T1000 (cell line): ENCODE data around the gene UTF1.
"Not testable (repeated sequence)": the region's sequence is repeated elsewhere in the genome, so short reads cannot be mapped to it uniquely, and the experiment has no call there.

Experiments used
- DNase-seq: peaks from one replicate; lab custom pipeline; 2025; ENCODE audit warnings: mixed read lengths; lab: John Stamatoyannopoulos, UW

The UTF1 gene

GRCh38 chr10:133265052-133265451, 35.0 kb downstream of the UTF1 start:
- DNase-seq, result not testable (repeated sequence)

- DNase-seq, result no peak
Observed at GRCh38 chr10:133266056-133266795, 36.2 kb downstream of the UTF1 start.

DNA sequence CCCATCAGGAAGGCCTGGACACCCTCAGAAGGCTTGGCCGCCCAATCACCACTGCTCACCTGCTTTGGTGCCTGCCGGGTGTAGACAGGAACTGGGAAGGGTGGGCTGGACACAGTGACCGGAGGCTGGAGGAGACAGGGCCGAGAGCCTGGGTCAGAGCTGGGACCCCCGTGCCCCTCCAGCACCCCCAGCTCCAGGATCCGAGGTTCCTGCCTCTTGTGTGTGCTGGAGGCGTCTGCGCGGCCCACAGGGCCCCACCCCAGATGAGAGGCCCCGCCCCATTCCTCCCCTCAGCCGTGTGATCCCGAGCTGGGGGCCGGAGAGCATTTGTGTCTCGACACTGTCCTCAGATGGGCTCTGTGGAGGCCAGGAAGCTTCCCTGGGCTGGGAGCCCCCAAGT, 37.3 kb downstream of the UTF1 start:
- DNase-seq, result no peak

- no peak for DNase-seq
Observed at GRCh38 chr10:133267829-133268228, 37.8 kb downstream of the UTF1 start.

GRCh38 chr10:133268532-133268931, 38.5 kb downstream of the UTF1 start:
- no peak for DNase-seq

GRCh38 chr10:133269367-133269766, 39.4 kb downstream of the UTF1 start:
- DNase-seq, result no peak

- no peak for DNase-seq
Observed at GRCh38 chr10:133270204-133270603, 40.2 kb downstream of the UTF1 start.

- DNase-seq, result no peak
Observed at GRCh38 chr10:133270773-133271297, 40.8 kb downstream of the UTF1 start.

DNA sequence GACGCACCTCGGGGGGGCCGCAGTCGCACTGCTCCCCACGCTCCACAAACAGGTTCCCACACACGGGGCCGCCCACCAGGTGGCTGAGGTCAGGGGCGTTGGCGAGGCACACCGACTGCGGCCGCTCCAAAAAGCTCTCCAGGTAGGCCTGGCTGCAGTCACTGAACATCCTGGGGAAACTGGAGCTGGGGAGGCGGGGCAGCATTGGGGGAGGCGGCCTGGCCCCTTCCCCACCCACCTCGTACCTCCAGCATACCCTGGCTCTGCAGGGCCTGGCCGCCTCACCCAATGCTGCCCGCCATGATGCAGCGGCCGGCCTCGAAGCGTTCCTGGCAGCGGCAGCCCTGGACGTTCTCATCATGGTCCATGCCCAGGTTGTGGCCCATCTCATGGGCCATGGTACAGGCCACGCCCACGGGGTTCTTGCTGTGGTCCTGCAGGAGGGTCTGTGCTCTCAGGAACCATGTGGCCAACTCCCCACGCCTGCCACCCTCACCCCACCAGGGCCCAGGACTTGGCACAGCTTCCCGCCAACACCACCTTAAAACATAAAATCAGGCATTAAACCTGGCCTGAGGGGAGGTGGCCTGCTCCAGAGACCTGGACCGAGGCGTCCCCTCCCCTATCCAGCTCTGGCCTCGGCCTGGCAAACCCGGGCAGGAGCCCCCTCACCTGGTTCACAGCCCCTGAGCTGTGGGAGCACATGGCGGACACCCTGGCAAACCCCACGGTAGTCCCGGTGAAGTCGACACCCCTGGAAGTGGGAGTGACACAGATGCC, 41.7 kb downstream of the UTF1 start:
- DNase-seq, result no peak

DNA sequence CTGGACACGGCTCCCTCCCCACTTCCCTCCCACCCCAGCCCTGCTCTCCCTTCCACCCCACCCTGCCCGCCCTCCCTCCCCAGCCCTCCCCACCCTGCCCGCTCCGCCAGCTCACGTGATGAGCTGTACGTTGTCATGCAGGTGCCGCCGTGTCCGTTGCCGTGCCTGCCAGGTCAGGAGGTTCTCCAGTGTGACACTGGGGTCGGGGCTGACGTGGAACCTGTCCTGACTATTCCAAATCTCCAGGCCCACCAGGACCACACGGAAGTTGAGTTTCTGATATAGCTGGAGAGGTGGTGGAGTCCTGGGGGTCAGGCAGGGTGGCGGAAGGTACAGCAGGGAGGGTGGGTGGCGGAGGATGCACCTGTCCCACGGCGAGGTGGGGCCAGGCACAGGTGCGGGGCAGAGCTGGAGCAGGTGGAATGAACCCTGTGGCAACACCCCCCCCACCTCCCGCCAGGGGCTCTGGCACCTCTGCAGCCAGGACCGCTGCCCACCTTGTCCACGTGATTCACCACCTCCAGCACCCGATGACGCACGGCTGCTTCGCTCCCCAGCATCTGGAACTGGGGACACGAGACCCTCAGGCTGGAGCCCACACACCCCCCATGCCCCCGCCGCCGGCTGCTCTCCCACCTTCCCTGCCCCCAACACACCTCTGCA, 42.4 kb downstream of the UTF1 start:
- DNase-seq, result no peak

DNA sequence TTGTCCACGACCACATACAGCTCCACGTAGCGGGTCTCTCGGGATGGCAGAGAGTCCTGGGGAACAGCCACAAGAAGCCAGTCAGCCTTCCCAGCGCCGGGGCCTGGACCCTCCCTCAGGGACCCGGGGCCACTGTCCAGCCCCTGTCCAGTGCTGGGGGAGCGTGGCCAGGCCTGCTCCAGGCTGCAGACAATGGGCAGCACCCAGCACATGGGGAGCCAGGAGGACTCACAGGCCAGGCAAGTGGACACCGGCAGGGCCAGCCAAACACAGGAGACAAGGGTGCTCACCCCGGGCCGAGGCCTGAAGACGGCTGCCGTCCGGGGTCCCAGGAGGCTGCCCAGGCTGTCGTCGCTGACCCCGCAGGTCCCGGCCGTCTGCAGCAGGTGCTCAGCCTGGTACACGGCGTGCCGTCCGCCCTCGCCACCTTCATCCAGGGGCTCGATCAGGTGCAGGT, 43.0 kb downstream of the UTF1 start:
- no peak for DNase-seq

GRCh38 chr10:133273534-133274143, 43.6 kb downstream of the UTF1 start:
- DNase-seq, result no peak

DNA sequence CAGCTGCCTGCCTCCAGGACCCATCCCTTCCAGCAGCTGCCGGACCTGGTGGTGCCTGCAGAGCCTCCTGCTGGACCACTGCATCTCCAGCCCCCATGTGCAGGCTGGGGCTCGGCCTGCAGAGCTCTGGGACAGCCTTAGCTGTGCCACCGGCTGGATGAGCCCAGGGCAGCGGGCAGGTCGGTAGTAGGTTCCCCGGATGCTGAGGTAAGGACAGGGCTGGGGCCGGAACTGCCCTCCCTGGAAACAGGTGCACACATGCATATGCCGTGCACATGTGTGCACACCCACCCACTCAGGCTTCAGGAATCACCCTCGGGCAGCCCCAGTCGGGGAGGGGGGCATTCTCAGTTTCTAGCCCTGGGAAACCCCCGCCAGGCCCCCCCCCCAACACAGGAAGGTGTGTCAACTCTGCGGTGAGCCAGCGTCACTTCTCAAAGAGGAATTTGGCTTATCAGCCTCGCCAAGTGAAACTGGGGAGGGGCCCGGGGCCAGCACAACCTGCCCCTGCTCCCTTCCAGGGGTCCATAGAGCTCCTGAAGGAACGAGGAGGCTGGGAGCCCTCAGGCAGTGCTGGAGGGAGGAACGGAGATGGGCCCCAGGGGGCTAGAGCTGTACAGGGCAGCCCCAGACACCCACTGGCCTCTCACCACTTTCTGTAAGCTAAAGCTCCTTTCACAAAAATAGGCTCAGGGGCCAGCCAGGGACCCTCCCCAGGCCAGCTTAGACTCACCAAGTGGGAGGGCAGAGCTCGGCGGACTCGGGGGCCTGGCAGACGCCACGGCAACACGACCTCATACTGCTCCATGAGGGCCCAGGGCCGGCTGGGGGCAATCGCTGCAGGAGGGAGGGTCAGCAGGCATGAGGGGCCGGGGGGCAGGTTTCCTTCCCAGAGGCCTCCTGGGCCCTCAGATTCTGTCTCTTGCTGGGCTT, 45.0 kb downstream of the UTF1 start:
- DNase-seq, result no peak

- DNase-seq, result peak; percentile 38
Observed at GRCh38 chr10:133275684-133276092, 45.7 kb downstream of the UTF1 start.

GRCh38 chr10:133276100-133276434, 46.0 kb downstream of the UTF1 start:
- DNase-seq, result no peak

- peak; percentile 54 for DNase-seq
Observed at GRCh38 chr10:133276435-133277201, 46.6 kb downstream of the UTF1 start, which contains the start of gene ADAM8. Gene ADAM8, minus strand, starts transcription at chr10:133276868. Its CDS starts 51 bp downstream, at chr10:133276817.

DNA sequence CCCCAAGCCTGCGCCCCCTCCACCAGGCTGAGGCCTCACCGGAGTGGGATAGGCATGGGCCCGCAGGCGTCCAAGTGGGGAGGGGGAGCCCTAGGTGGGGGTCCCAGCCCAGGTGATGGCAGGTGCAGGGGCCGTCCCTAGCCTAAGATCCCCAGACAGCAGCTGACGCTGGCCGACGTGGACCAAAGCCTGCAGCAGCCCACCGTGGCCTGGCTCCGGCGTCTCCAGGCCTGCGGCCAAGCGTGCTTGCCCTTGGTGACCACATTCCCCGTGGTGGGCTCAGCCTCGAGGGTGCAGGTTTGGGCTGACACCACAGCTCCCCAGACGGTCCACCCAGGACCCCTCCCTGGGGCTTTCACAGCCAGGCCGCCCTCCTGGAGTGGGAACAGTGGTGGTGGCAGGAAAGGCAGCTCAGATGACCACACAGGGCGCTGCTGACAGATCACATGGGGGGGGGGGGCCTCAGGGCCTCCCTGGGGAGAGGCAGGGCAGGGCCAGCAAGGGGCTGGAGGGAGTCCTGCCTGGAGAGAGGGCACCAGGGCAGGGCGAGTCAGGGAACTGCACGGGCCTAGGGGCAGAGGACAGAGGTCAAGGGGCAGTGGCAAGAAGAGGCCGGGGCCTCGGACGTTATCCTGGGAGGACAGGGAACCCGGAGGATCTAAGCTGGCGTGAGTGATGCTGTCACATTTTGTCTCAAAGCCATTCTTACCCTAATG, 47.4 kb downstream of the UTF1 start:
- DNase-seq, result no peak

DNA sequence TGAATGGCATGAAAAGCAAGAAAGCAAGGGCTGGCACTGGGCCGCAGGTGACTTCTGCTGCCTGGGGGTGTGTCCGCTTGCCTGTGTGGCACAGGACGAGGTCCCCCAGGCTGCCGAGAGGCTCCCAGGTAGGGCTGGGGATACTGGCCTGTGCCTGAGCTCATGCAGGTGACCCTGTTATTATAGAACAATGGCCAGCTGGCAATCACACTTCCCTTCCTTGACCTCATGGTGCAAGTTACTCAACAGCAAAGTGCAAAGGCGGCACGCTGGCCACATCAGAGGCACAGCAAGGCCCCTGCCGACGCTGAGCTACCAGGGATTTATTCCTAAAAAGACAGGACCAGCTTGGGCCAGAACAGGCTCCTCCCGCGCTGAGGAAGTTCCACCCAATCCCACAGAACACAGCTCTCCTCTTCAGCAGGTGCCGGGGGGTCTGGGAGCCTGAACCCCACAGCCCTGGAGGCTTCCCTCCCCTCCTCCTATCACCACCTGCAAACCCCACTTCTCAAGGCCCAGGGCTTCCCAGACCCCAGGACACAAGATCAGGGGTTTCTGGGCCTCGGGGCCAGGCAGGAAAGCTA, 48.1 kb downstream of the UTF1 start:
- DNase-seq, result no peak
